ENCODE data around the gene BFSP1.

BFSP1 gene

GRCh38 chr20:17530716-17531664 lies at the start of gene BFSP1:
Gene BFSP1 (minus strand): TSS chr20:17531379. CDS start chr20:17531329, 50 bp downstream.
- H3K4me3 ChIP-seq (ENCODE audit: low read depth, low read length) = peak within 1 kb of the TSS; percentile 46

GRCh38 chr20:17580895-17581294 lies 49.7 kb upstream of the BFSP1 start:
- no peak overlapping the region for H3K4me3 ChIP-seq (ENCODE audit: low read depth, low read length)

GRCh38 chr20:17579369-17580039 lies 48.3 kb upstream of the BFSP1 start:
- H3K4me3 ChIP-seq (ENCODE audit: low read depth, low read length) = no peak overlapping the region

- H3K4me3 ChIP-seq (ENCODE audit: low read depth, low read length) = no peak overlapping the region
These were observed 45.0 kb upstream of the BFSP1 start for GRCh38 chr20:17576215-17576614.

- no peak overlapping the region for H3K4me3 ChIP-seq (ENCODE audit: low read depth, low read length)
These were observed 42.3 kb upstream of the BFSP1 start for GRCh38 chr20:17573463-17573862.

GRCh38 chr20:17572034-17572638 lies 41.0 kb upstream of the BFSP1 start:
- H3K4me3 ChIP-seq (ENCODE audit: low read depth, low read length) = no peak overlapping the region

- H3K4me3 ChIP-seq (ENCODE audit: low read depth, low read length) = peak overlapping the region; percentile 77
These were observed 40.0 kb upstream of the BFSP1 start for GRCh38 chr20:17571153-17571527.

GRCh38 chr20:17570347-17571152 lies 39.4 kb upstream of the BFSP1 start:
- H3K4me3 ChIP-seq (ENCODE audit: low read depth, low read length) = peak overlapping the region; percentile 77

- H3K4me3 ChIP-seq (ENCODE audit: low read depth, low read length) = peak within 1 kb of the TSS; percentile 77
These were observed 38.6 kb upstream of the BFSP1 start, which contains the start of gene DSTN for GRCh38 chr20:17569616-17570346. Gene DSTN (plus strand): TSS chr20:17570075. CDS start chr20:17570209, 134 bp downstream.

GRCh38 chr20:17568972-17569521 lies 37.9 kb upstream of the BFSP1 start:
- H3K4me3 ChIP-seq (ENCODE audit: low read depth, low read length) = peak overlapping the region; percentile 70

GRCh38 chr20:17568045-17568788 lies 37.0 kb upstream of the BFSP1 start:
- H3K4me3 ChIP-seq (ENCODE audit: low read depth, low read length) = peak overlapping the region; percentile 70

- H3K4me3 ChIP-seq (ENCODE audit: low read depth, low read length) = no peak overlapping the region
These were observed 35.2 kb upstream of the BFSP1 start for GRCh38 chr20:17566345-17566744.

- H3K4me3 ChIP-seq (ENCODE audit: low read depth, low read length) = no peak overlapping the region
These were observed 34.1 kb upstream of the BFSP1 start for GRCh38 chr20:17565169-17565845.

- no peak overlapping the region for H3K4me3 ChIP-seq (ENCODE audit: low read depth, low read length)
These were observed 31.7 kb upstream of the BFSP1 start for GRCh38 chr20:17562804-17563305.

GRCh38 chr20:17560344-17561074 lies 29.3 kb upstream of the BFSP1 start:
- no peak overlapping the region for H3K4me3 ChIP-seq (ENCODE audit: low read depth, low read length)

GRCh38 chr20:17559338-17559737 lies 28.2 kb upstream of the BFSP1 start:
- no peak overlapping the region for H3K4me3 ChIP-seq (ENCODE audit: low read depth, low read length)

- H3K4me3 ChIP-seq (ENCODE audit: low read depth, low read length) = no peak overlapping the region
These were observed 27.7 kb upstream of the BFSP1 start for GRCh38 chr20:17558941-17559304.
